ENCODE measurements around the gene RFC5.
"Not testable (repeated sequence)": the region's sequence is repeated elsewhere in the genome, so short reads cannot be mapped to it uniquely, and the experiment has no call there.

Gene RFC5

DNA sequence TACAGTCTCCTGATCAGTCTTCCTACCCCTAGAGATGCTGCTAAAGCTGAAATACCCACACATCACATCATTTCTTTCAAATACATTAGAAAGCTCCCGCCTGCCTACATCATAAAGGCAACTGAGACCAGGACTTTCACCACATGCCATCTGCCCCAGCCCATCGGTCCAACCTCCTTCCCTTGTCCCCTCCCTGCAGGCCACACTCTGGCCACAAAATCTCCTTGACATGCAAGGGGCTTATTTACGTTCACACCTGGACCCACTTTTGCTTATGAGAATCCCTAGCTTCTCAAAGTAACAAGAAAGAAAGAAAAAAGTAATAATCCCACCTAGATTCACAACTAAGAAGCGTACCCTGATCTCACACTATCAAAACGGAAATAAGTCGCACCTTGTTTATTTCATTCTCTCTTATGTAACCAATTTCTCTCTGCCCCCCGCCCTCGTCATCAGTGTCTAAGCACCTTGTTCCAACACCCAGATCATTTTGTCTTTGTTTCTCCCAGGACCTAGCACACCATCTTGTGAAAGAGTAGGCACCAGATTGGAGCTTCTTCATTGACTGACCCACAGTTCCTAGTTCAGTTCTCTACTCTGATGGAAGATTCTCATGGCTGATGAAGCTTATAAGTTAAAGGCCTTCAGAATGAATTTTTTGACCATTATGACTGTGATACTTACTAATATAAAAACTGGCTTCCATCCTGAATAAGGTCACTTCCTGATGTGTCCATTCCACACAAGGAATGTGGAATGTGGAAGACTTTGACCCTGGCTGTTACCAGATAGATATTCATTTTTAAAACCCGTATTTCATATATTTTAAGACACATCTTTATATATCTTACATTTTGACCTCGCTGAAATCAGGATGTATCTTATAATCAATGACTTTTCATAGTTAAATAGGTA lies 36.8 kb downstream of the RFC5 start:
- FAIRE-seq, result no peak

DNA sequence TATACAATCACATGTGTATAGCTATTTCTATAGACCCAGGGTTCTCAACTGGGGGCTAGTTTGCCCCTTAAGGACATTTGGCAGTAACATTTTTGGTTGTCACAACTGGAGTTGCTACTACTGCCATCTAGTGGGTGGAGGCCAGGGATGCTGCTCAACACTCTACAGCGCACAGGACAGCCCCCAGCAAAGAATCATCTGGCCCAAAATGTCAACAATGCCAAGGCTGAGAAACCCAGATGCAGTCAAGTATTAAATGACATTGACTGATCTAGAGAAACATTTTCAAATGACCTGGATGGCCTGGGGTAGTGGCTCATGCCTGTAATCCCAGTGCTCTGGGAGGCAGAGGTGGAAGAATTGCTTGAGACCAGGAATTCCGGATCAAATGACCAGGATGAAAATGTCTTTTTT lies 38.6 kb downstream of the RFC5 start:
- FAIRE-seq, result no peak

GRCh38 chr12:118055865-118056773 lies 39.6 kb downstream of the RFC5 start:
- FAIRE-seq, result no peak

GRCh38 chr12:118058227-118058626 lies 41.7 kb downstream of the RFC5 start:
- no peak for FAIRE-seq

DNA sequence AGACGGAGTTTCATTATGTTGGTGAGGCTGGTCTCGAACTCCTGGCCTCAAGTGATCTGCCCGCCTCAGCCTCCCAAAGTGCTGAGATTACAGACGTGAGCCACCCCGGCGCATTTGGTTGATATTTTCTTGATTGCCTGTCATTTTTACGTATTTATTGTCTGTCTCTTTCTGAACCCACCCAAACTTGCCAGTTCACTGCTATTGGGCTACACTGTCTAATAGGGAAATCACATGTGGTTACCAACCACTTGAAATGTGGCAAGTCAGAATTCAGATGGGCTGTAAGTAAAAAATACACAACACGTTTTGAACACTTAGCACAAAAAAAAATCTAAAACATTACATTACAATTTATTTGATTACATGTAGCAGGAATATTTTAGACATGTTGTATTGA lies 42.4 kb downstream of the RFC5 start:
- FAIRE-seq, result peak; percentile 65

GRCh38 chr12:118059341-118060191 lies 43.1 kb downstream of the RFC5 start:
- no peak for FAIRE-seq

DNA sequence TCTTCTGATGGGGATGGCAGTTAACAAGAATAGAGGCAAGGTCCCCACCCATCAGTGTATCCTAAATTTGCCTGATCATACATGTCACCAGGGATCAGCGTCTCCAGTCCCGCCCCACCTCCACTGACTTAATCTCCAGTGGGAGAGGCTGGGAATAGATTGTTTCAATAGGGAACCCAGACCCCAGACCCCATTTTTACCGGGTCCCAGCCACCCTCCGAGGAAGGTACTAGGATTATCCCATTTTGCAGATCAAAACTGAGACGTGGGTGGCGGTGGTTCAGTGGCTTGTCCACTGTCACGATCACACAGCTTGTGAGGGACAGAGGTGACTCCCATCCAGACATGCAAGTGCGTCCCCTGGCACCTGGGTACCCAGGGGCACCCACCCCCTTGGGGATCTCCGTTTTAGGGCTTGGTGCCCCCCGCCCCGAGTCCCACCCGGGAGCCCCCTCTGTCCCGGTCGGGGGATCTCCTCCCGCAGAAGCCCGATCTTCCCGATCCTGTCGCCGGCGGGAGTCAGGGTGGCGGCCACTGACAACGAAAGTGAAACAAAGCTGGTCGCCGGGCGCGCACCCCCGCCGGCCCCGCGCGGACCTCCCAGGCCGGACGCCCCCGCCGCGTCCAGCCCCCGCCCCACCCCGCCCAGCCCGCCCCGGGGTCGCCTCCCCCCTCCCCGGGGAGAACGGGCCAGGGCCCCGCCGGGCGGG lies 44.0 kb downstream of the RFC5 start:
- no peak for FAIRE-seq

DNA sequence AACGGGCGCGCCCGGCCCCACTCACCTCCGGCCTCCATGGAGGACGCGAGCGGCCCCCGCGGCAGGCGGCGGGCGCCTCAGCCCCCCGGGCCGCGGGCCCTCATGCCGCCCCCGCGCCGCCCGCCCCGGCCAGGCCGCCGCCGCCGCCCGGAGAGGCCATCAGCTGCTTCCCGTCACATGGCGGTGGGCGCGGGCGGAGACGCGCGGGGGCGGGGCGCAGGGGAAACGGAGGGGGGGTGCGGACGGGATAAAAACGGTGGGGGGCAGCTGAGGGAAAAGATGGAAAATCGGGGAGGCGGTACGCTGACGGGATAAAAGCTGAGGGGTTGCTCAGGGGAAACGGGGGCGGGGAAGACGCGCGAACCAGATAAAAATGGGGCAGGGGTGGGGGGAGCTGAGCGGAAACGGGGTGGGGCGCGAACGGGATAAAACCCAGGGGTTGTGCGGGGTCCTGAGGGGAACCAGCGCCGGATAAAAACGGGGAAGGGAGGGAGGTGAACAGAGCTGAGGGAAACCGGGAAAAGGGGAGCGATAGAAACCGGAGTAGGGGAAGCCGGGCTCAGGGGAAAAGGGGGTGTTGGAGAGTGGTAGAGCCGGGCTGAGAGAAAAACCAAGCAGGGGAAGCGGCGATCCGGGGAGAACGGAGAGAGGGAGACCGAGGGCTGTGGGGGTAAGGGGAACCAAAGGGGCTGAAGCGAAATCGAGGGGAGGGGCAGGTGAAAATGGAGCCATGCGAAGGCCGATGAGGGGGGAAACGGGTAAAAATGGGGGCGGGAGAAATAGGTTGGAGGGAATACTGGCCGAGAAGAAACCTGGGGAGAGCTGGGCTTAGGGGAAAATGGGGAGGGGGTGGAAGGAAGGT lies 44.7 kb downstream of the RFC5 start, which contains the start of gene WSB2:
TSS of gene WSB2 (minus strand) at position 169 of the 862 bp plus-strand sequence. CDS start at position 38, 131 bp downstream.
- FAIRE-seq, result no peak

DNA sequence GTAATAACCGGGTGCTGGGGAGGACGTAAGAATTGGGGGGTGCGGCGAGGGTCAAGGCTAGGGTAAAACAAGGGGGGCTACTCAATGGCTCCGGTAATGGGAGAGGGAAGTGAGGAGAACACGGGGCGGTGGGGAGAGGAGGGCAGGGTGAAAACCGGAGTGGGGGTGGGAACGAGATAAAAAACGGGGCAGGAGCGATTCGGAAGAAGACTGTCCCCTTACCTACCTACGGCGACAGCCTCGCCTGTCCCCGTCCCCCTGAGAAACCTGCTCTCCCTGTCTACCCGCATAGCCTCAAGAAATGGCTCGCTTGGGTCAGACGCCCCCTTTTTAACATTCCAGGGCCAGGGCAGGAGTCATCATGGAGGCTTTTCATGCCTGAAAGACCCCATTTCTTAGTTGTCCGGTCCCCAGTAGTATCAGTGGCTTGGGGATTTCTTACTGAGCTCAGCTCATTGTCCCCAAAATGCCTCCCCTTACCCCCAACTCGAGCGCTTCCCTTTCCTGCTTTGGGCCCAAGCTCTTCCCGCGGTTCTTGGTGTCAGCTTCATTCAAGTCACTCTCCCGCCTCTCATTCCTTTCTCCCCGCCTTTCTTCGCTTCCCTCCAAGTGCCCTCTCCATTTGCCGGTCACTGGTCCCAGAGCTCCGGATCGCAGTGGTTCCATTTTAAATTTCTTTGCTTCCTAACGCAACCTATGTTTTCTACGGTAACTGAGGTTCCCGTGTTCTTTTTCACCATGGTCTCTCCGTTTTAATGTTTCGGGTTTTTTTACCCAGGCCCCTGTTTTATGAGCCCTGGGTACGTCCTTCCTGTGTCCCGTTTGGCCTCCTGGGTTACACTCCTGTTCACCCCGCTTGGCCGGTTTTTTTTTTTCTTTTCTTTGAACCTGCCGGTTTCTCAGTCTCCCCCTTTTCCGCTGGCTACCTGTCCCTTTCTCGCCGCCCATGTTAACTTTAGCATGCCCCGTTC lies 45.7 kb downstream of the RFC5 start:
- FAIRE-seq, result no peak

- no peak for FAIRE-seq
Observed at GRCh38 chr12:118063576-118064391, 47.3 kb downstream of the RFC5 start.

- no peak for FAIRE-seq
Observed at GRCh38 chr12:118064608-118065007, 48.1 kb downstream of the RFC5 start.

GRCh38 chr12:118065380-118065779 lies 48.9 kb downstream of the RFC5 start:
- FAIRE-seq, result no peak

- no peak for FAIRE-seq
Observed at GRCh38 chr12:118068445-118068844, 51.9 kb downstream of the RFC5 start.

DNA sequence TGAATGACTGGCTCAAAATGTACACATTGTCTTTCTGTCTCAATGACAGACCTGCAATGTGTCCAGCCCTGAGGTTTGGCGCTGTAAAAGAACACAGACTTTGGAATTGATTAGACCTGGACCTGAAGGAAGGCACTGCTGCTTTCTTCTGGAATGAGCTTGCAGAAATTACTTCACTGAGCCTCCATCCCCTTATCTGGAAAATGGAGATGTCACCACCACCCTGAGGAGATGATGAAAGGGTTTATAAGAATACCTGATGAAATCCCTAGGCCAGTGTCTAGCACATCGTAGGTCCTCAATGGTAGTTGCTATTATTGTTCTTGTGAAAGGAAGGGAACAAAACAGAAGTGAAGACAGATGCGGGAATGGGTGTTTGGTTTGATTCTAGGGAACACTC lies 54.1 kb downstream of the RFC5 start:
- no peak for FAIRE-seq

- no peak for FAIRE-seq
Observed at GRCh38 chr12:118073768-118074167, 57.3 kb downstream of the RFC5 start.

DNA sequence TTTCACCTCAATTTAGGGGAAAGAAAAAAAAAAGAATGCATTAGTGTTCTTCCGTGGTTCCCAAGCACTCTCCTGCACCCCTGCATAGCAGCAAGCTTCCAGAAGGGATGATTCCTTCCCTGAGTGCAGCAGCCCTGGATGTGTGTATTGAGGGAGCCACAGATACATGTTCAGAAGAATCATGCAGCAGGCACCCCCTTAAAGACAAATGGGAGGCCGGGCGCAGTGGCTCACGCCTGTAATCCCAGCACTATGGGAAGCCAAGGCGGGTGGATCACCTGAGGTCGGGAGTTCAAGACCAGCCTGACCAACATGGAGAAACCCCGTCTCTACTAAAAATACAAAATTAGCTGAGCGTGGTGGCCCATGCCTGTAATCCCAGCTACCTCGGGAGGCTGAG lies 65.0 kb downstream of the RFC5 start:
- FAIRE-seq, result not testable (repeated sequence)

Measured in islet of Langerhans (tissue), 1 donor.